Spleen (tissue), 11 donors: ENCODE data around the gene ADAM8. TPM values are rescaled to one million over a fixed set of nuclear protein-coding genes. Genes with fewer than 3 reads are reported as not detected.
A peak's percentile ranks its signal among the peaks of the same experiment; 100 is the strongest.

ENCODE experiments used
- DNase-seq: peaks from one replicate; pipeline ENCODE4 v3.0.0-alpha.2; 2020
- H3K27ac ChIP-seq, 8 donors: fragments of 200-600 bp; sonication (generic) in 7 of 8; 1 replicate in 4 of 8; 2 replicates in 4 of 8; pipeline versions ENCODE4 v1.5.0 to v1.8.0; 2016 to 2021; ENCODE audit warnings: inconsistent platforms in 4 of 8, mild to moderate bottlenecking in 4 of 8, moderate library complexity in 1 of 8
- H3K27me3 ChIP-seq, 7 donors: fragments of 200-600 bp; sonication (generic) in 6 of 7; replicated peaks in 1 of 7; 1 replicate in 4 of 7; 2 replicates in 3 of 7; pipeline versions ENCODE4 v1.5.0 to v1.8.0; 2016 to 2021; ENCODE audit warnings: inconsistent platforms in 3 of 7, mild to moderate bottlenecking in 1 of 7
- H3K36me3 ChIP-seq, 6 donors: fragments of 200-600 bp; sonication (generic) in 5 of 6; 1 replicate in 4 of 6; 2 replicates in 2 of 6; pipeline versions ENCODE4 v1.5.0 to v1.8.0; 2016 to 2021; ENCODE audit warnings: inconsistent platforms in 2 of 6
- H3K4me1 ChIP-seq, 6 donors: fragments of 200-600 bp; sonication (generic) in 5 of 6; 1 replicate in 3 of 6; 2 replicates in 3 of 6; pipeline versions ENCODE4 v1.5.0 to v1.8.0; 2016 to 2021; ENCODE audit warnings: inconsistent platforms in 3 of 6
- H3K4me3 ChIP-seq, 8 donors: fragments of 200-600 bp; sonication (generic) in 7 of 8; 1 replicate in 4 of 8; 2 replicates in 4 of 8; pipeline versions ENCODE4 v1.5.0 to v1.8.0; 2016 to 2021; ENCODE audit warnings: inconsistent platforms in 4 of 8, mild to moderate bottlenecking in 4 of 8, moderate library complexity in 2 of 8
- H3K9me3 ChIP-seq, 8 donors: fragments of 200-600 bp; sonication (generic) in 7 of 8; 1 replicate in 4 of 8; 2 replicates in 4 of 8; pipeline versions ENCODE4 v1.5.0 to v1.8.0; 2016 to 2021; ENCODE audit warnings: inconsistent platforms in 4 of 8
- POLR2A ChIP-seq, 3 donors: fragments of 450-650 bp; IDR thresholded peaks; one replicate each; pipeline ENCODE4 v1.5.1; 2017; ENCODE audit warnings: antibody characterized with exemption in 3 of 3, mild to moderate bottlenecking in 1 of 3
- POLR2AphosphoS5 ChIP-seq, 3 donors: sonication (generic); formaldehyde crosslinking; IDR thresholded peaks; one replicate each; pipeline ENCODE4 v1.5.1; 2017; ENCODE audit warnings: antibody characterized with exemption in 3 of 3
- WGBS, 5 donors: extraction: QIAGEN DNeasy Blood & Tissue Kit in 3 of 5; methylation state at CpG; one replicate each; pipeline versions ENCODE4 v1.1.5 to v1.1.7; 2013 to 2018; 5-methylcytosine and 5-hydroxymethylcytosine counted together
- intact Hi-C: fragments of 100-400 bp; cut with DNase I; formaldehyde crosslinking; loops from one replicate; pipeline ENCODE4 v1.15.0; 2023; ENCODE audit warnings: low total_unique reads
- polyA plus RNA-seq, 3 donors: library from polyadenylated mRNA; stranded (reverse); fragments of 200-250 nt; gene quantifications; one replicate each; pipeline ENCODE4 v1.2.1, GENCODE V29; 2013
- total RNA-seq, 7 donors: library from RNA; depleted of rRNA in 3 of 7; stranded (reverse); fragments of >200 nt in 3 of 7; fragmentation: NEBNext Ultra II Directional in 4 of 7; extraction: Animal tissue kit (Norgen Biotek cat#: 25700) in 4 of 7; gene quantifications; one replicate each; pipeline versions ENCODE4 v1.1.0 to v1.2.1, GENCODE V29; 2016 to 2021
- TF ChIP-seq, protein P1 (sequence below), 11 experiments: fragments of 200-600 bp in 7 of 11; fragments of 450-650 bp in 4 of 11; sonication (generic) in 4 of 11; IDR thresholded peaks in 8 of 11; conservative IDR thresholded peaks in 3 of 11; 1 replicate in 7 of 11; 2 replicates in 4 of 11; pipeline versions ENCODE4 v1.4.0 to v1.8.0; 2016 to 2021; ENCODE audit warnings: antibody characterized with exemption in 11 of 11, inconsistent platforms in 4 of 11, mild to moderate bottlenecking in 1 of 11
- donor health status: healthy with polysubstance abuse.
- donor health status: DM: no; HTN: no; CAD: no; lungs with moderate emphysema.
- donor health status: DM: no; HTN: no; CAD: no.
- donor health status: Bipolar disorder and iron deficiency.
- donor health status: healthy.
- donor health status: DM: no; HTN: no; CAD: no.
- donor health status: DM: yes; HTN: yes; CAD: no.

Gene ADAM8
- total and polyA plus RNA-seq, 10 donors = 10.1 to 177 (median 67.8) TPM

GRCh38 chr10:133277993-133278576 lies 1.4 kb upstream of the ADAM8 start:
- no peak for DNase-seq
- TF ChIP-seq POLR2A (IDR thresholded peaks at IDR 0.05) (no peak), POLR2AphosphoS5 (IDR thresholded peaks at IDR 0.05) (no peak)
- TF ChIP-seq, protein P1, sequence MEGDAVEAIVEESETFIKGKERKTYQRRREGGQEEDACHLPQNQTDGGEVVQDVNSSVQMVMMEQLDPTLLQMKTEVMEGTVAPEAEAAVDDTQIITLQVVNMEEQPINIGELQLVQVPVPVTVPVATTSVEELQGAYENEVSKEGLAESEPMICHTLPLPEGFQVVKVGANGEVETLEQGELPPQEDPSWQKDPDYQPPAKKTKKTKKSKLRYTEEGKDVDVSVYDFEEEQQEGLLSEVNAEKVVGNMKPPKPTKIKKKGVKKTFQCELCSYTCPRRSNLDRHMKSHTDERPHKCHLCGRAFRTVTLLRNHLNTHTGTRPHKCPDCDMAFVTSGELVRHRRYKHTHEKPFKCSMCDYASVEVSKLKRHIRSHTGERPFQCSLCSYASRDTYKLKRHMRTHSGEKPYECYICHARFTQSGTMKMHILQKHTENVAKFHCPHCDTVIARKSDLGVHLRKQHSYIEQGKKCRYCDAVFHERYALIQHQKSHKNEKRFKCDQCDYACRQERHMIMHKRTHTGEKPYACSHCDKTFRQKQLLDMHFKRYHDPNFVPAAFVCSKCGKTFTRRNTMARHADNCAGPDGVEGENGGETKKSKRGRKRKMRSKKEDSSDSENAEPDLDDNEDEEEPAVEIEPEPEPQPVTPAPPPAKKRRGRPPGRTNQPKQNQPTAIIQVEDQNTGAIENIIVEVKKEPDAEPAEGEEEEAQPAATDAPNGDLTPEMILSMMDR (IDR thresholded peaks at IDR 0.05 in 8 of 11, conservative IDR thresholded peaks at IDR 0.05 in 3 of 11) = no peak
- H3K27me3 ChIP-seq = peaks cover 0 to 32% (median 7%) of the 10 kb centered on the region in 7 donors
- no peaks in the 10 kb centered on the region for H3K9me3 ChIP-seq
- intact Hi-C loops = no loop called here
- 38 to 53% (median 46%) methylated on average over 12 of the region's 12 CpGs for WGBS, 5 donors
- peaks cover 2 to 56% (median 35%) of the 10 kb centered on the region in 6 donors for H3K36me3 ChIP-seq
- peaks cover 17 to 79% (median 64%) of the 10 kb centered on the region in 6 donors for H3K4me1 ChIP-seq
- H3K27ac ChIP-seq = peak overlapping the region; percentile 66 to 98 (median 88)
- H3K4me3 ChIP-seq = peak overlapping the region in 4 of 8 donors; percentile 8 to 72 (median 14)

DNA sequence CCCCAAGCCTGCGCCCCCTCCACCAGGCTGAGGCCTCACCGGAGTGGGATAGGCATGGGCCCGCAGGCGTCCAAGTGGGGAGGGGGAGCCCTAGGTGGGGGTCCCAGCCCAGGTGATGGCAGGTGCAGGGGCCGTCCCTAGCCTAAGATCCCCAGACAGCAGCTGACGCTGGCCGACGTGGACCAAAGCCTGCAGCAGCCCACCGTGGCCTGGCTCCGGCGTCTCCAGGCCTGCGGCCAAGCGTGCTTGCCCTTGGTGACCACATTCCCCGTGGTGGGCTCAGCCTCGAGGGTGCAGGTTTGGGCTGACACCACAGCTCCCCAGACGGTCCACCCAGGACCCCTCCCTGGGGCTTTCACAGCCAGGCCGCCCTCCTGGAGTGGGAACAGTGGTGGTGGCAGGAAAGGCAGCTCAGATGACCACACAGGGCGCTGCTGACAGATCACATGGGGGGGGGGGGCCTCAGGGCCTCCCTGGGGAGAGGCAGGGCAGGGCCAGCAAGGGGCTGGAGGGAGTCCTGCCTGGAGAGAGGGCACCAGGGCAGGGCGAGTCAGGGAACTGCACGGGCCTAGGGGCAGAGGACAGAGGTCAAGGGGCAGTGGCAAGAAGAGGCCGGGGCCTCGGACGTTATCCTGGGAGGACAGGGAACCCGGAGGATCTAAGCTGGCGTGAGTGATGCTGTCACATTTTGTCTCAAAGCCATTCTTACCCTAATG lies 767 bp upstream of the ADAM8 start:
- peaks cover 2 to 56% (median 35%) of the 10 kb centered on the region in 6 donors for H3K36me3 ChIP-seq
- H3K4me1 ChIP-seq = peaks cover 17 to 83% (median 64%) of the 10 kb centered on the region in 6 donors
- H3K9me3 ChIP-seq = no peaks in the 10 kb centered on the region
- intact Hi-C loops = no loop called here
- no peak for TF ChIP-seq POLR2AphosphoS5 (IDR thresholded peaks at IDR 0.05)
- TF ChIP-seq POLR2A (IDR thresholded peaks at IDR 0.05) = no peak
- TF ChIP-seq, protein P1 (IDR thresholded peaks at IDR 0.05 in 8 of 11, conservative IDR thresholded peaks at IDR 0.05 in 3 of 11) = no peak
- H3K27me3 ChIP-seq = peaks cover 0 to 32% (median 7%) of the 10 kb centered on the region in 7 donors
- peak overlapping the region in 3 of 8 donors; percentile 51 to 72 (median 55) for H3K4me3 ChIP-seq
- peak overlapping the region; percentile 66 to 98 (median 88) for H3K27ac ChIP-seq
- WGBS, 5 donors = 74 to 83% (median 78%) methylated on average over 14 to 25 of the region's 25 CpGs
- peak; percentile 89 for DNase-seq

- Histone ChIP-seq H3K27me3 (peaks cover 0 to 32% (median 7%) of the 10 kb centered on the region in 7 donors), H3K27ac (peak overlapping the region; percentile 35 to 98 (median 88)), H3K4me1 (peaks cover 17 to 83% (median 64%) of the 10 kb centered on the region in 6 donors), H3K4me3 (peak overlapping the region; percentile 38 to 72 (median 52)), H3K36me3 (peaks cover 2 to 56% (median 32%) of the 10 kb centered on the region in 6 donors), H3K9me3 (no peaks in the 10 kb centered on the region)
- 0 to 17% (median 11%) methylated on average over 2 to 6 of the region's 6 CpGs for WGBS, 5 donors
- DNase-seq = no peak
- intact Hi-C loops = no loop called here
- TF ChIP-seq POLR2AphosphoS5 (IDR thresholded peaks at IDR 0.05) = no peak
- no peak for TF ChIP-seq POLR2A (IDR thresholded peaks at IDR 0.05)
- TF ChIP-seq, protein P1 (IDR thresholded peaks at IDR 0.05 in 8 of 11, conservative IDR thresholded peaks at IDR 0.05 in 3 of 11) = no peak
These were observed 601 bp downstream of the ADAM8 start for GRCh38 chr10:133276100-133276434.

DNA sequence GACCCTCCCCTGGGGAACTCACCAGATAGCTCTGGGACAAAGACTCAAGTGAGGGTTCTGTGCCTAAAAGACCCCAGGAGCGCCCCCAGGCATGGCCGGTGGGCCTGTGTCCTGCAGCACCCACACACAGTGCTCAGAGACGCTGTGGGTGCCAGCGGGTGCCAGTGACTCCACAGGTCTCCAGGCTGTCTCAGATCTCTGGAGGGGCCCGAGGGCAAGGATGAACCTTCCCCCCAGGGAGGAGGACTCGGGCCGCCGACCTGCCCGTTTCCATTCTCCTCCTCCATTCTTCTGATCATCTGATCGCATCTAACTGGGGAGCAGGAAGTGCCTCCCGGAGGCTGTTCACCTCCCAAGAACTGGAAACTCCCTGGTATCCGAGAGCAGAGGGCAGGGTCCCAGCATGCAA lies 980 bp downstream of the ADAM8 start:
- Histone ChIP-seq H3K36me3 (peaks cover 2 to 56% (median 35%) of the 10 kb centered on the region in 6 donors), H3K4me3 (peak overlapping the region; percentile 38 to 72 (median 52)), H3K27me3 (peaks cover 0 to 32% (median 7%) of the 10 kb centered on the region in 7 donors), H3K4me1 (peaks cover 17 to 80% (median 64%) of the 10 kb centered on the region in 6 donors), H3K9me3 (no peaks in the 10 kb centered on the region), H3K27ac (peak overlapping the region; percentile 35 to 98 (median 88))
- DNase-seq = no peak
- no peak for TF ChIP-seq POLR2A (IDR thresholded peaks at IDR 0.05)
- TF ChIP-seq POLR2AphosphoS5 (IDR thresholded peaks at IDR 0.05) = no peak
- TF ChIP-seq, protein P1 (IDR thresholded peaks at IDR 0.05 in 8 of 11, conservative IDR thresholded peaks at IDR 0.05 in 3 of 11) = peak in 5 of 11 experiments; percentile 20 to 40 (median 31)
- 7 to 20% (median 10%) methylated on average over 8 to 12 of the region's 12 CpGs for WGBS, 5 donors
- intact Hi-C loops = no loop called here
